ENCODE measurements around the gene ANXA11.

DNA sequence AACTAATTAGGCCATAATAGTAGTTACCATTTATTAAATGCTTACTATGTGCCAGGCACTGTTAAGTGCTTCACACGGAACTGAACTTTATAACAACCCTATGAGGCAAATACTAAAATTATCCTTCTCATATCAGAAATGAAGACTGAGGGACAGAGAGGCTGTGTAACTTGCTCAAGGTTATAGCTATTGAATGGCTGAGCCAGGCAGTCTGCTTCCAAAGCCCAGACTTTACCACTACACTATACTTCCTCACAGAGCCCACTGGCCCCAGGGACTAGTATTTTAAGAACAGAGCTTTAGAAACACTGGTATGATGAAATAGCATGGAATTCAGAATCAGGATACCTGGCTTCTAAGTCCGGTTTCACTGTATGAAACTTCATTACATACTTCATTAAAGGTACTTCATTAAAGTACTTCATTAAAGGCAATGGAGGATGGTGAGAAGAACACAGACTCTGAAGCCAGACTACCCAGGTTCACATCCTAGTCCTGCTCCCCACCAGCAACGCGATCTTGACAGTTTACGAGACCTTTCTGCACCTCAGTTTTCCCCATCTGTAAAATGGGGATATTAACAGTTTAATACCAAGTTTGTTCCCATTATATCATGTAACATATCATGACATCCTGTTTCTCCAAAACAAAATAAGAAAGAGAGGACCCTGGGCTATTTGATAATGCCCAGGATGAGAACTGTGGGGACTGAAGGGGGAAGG is 19.6 kb downstream of the ANXA11 start:
- TF ChIP-seq CTCF (tag by site-specific recombination; IDR thresholded peaks at IDR 0.05) (no peak), YY1 (tag by site-specific recombination; IDR thresholded peaks at IDR 0.05) (no peak), ZNF391 (tag by site-specific recombination; IDR thresholded peaks at IDR 0.05; ENCODE audit: borderline replicate concordance, low read depth) (no peak)

Data from HEK293 (cell line).